HCT116 (cell line): ENCODE measurements around the gene STAC. TPM values are rescaled to one million over a fixed set of nuclear protein-coding genes. Genes with fewer than 3 reads are reported as not detected.

Experiments used
- ATAC-seq: fragments of 200-7000 bp; cut with Tn5 transposase; 2 replicates; pipeline ENCODE4 v1.9.1; 2020; ENCODE audit warnings: mild to moderate bottlenecking, moderate library complexity
- BruUV-seq: library from RNA; stranded (reverse); fragments of 400-500 nt; replicated peaks from 2 replicates; lab custom pipeline; 2021; lab: Mats Ljungman, UMichigan
- CTCF ChIA-PET: fragments of 300-600 bp; sonication (Branson Sonifier 250); formaldehyde crosslinking; loops from one replicate; lab custom pipeline; 2021; ENCODE audit warnings: antibody characterized with exemption; lab: Charles Lee
- POLR2A ChIA-PET: fragments of 300-600, 350-600 bp; sonication (Branson Sonifier 250); formaldehyde crosslinking; loops from one replicate; lab custom pipeline; 2021; ENCODE audit warnings: antibody characterized with exemption; lab: Charles Lee
- RAD21 ChIA-PET, 2 experiments: fragments of 300-600 bp; sonication (Branson Sonifier 250); formaldehyde crosslinking; loops; one replicate each; lab custom pipeline; 2023; ENCODE audit warnings: low total read pairs in 2 of 2; ENCODE audit not compliant: uncharacterized antibody in 2 of 2, unreplicated experiment in 2 of 2, low non-redundant PET in 1 of 2; lab: Charles Lee
- DNase-seq: peaks from one replicate; pipeline ENCODE4 v3.0.0-alpha.2; 2010; ENCODE audit warnings: low read depth, low spot score
- H2AFZ ChIP-seq: fragments of 200-600 bp; shearing (Covaris generic), sonication (generic); 2 replicates; pipeline ENCODE4 v1.6.1; 2017; ENCODE audit warnings: low read depth, mixed run types, mixed read lengths, antibody characterized with exemption, low read length; ENCODE audit not compliant: poor library complexity, severe bottlenecking
- H3K27ac ChIP-seq: 2 replicates; pipeline ENCODE4 v1.5.1; 2012; ENCODE audit warnings: low read depth, low read length
- H3K27me3 ChIP-seq: fragments of 200-600 bp; sonication (generic); 2 replicates; pipeline ENCODE4 v1.6.1; 2016; ENCODE audit warnings: mixed run types, low read length, mixed read lengths; ENCODE audit not compliant: insufficient read depth
- H3K36me3 ChIP-seq, 2 experiments: fragments of 200-500 bp in 1 of 2; fragments of 200-600 bp in 1 of 2; sonication (Bioruptor generic) in 1 of 2; sonication (generic) in 1 of 2; 2 replicates each; pipeline versions ENCODE4 v1.5.1 to v1.6.1; 2014 to 2016; ENCODE audit warnings: low read length in 2 of 2, inconsistent platforms in 1 of 2, mixed read lengths in 1 of 2, mixed run types in 1 of 2; ENCODE audit not compliant: insufficient read depth in 2 of 2, control insufficient read depth in 1 of 2
- H3K4me1 ChIP-seq, 2 experiments: fragments of 200-600 bp in 1 of 2; sonication (generic) in 1 of 2; 2 replicates each; pipeline versions ENCODE4 v1.5.1 to v1.6.1; 2012 to 2017; ENCODE audit warnings: low read length in 2 of 2, inconsistent platforms in 1 of 2, mild to moderate bottlenecking in 1 of 2, mixed read lengths in 1 of 2, mixed run types in 1 of 2, moderate library complexity in 1 of 2; ENCODE audit not compliant: insufficient read depth in 2 of 2, control insufficient read depth in 1 of 2
- H3K4me2 ChIP-seq: fragments of 200-600 bp; sonication (generic); 2 replicates; pipeline ENCODE4 v1.6.1; 2017; ENCODE audit warnings: mixed run types, low read length, mixed read lengths
- H3K4me3 ChIP-seq, 2 experiments: fragments of 200-600 bp in 1 of 2; sonication (generic) in 1 of 2; replicated peaks in 1 of 2; 2 replicates each; pipeline ENCODE4 v1.5.1; 2011 to 2016; ENCODE audit warnings: low read length in 2 of 2, control low read depth in 1 of 2, low read depth in 1 of 2, mild to moderate bottlenecking in 1 of 2, mixed read lengths in 1 of 2, mixed run types in 1 of 2
- H3K79me2 ChIP-seq: fragments of 200-600 bp; sonication (generic); 2 replicates; pipeline ENCODE4 v1.6.1; 2017; ENCODE audit warnings: mild to moderate bottlenecking, mixed run types, low read length, moderate library complexity, mixed read lengths; ENCODE audit not compliant: insufficient read depth
- H3K9ac ChIP-seq: fragments of 200-600 bp; sonication (generic); 2 replicates; pipeline ENCODE4 v1.6.1; 2016; ENCODE audit warnings: low read length, mixed read lengths
- H3K9me2 ChIP-seq: fragments of 200-600 bp; sonication (generic), shearing (Covaris generic); 2 replicates; pipeline ENCODE4 v1.6.1; 2017; ENCODE audit warnings: mixed run types, mild to moderate bottlenecking, moderate library complexity; ENCODE audit not compliant: insufficient read depth
- H3K9me3 ChIP-seq, 2 experiments: fragments of 200-500 bp in 1 of 2; fragments of 200-600 bp in 1 of 2; sonication (Bioruptor generic) in 1 of 2; sonication (generic) in 1 of 2; 2 replicates each; pipeline ENCODE4 v1.6.1; 2014 to 2017; ENCODE audit warnings: low read length in 2 of 2, mixed read lengths in 2 of 2, inconsistent platforms in 1 of 2, low read depth in 1 of 2, mild to moderate bottlenecking in 1 of 2, mixed run types in 1 of 2, moderate library complexity in 1 of 2; ENCODE audit not compliant: control insufficient read depth in 1 of 2, insufficient read depth in 1 of 2
- H4K20me1 ChIP-seq: fragments of 200-600 bp; sonication (generic), shearing (Covaris generic); 2 replicates; pipeline ENCODE4 v1.6.1; 2017; ENCODE audit warnings: mixed run types, mild to moderate bottlenecking, moderate library complexity; ENCODE audit not compliant: insufficient read depth
- CEBPB ChIP-seq: IDR thresholded peaks from 2 replicates; pipeline ENCODE4 v1.6.1; 2012; ENCODE audit warnings: low read depth
- EGR1 ChIP-seq: IDR thresholded peaks from 2 replicates; pipeline ENCODE4 v1.6.1; 2012; ENCODE audit warnings: low read depth
- ELF1 ChIP-seq: IDR thresholded peaks from 2 replicates; pipeline ENCODE4 v1.6.1; 2012; ENCODE audit warnings: low read depth, borderline replicate concordance
- EZH2 ChIP-seq: fragments of 200-600 bp; sonication (generic); IDR thresholded peaks from 2 replicates; pipeline ENCODE4 v1.6.1; 2017; ENCODE audit warnings: antibody characterized with exemption, mixed run types
- EZH2phosphoT487 ChIP-seq: fragments of 200-600 bp; IDR thresholded peaks from 2 replicates; pipeline ENCODE4 v1.6.1; 2018; ENCODE audit warnings: antibody characterized with exemption, borderline replicate concordance
- MAX ChIP-seq: IDR thresholded peaks from 2 replicates; pipeline ENCODE4 v1.6.1; 2012
- POLR2A ChIP-seq: IDR thresholded peaks from 2 replicates; pipeline ENCODE4 v1.7.0; 2011; ENCODE audit warnings: borderline replicate concordance; ENCODE audit not compliant: insufficient read depth, insufficient read length; ENCODE audit errors: extremely low read depth
- POLR2AphosphoS5 ChIP-seq: IDR thresholded peaks from 2 replicates; pipeline ENCODE4 v1.6.1; 2011; ENCODE audit warnings: mild to moderate bottlenecking, low read depth, low read length, moderate library complexity
- RAD21 ChIP-seq: IDR thresholded peaks from 2 replicates; pipeline ENCODE4 v1.6.1; 2012; ENCODE audit warnings: low read depth, mild to moderate bottlenecking
- REST ChIP-seq: IDR thresholded peaks from 2 replicates; pipeline ENCODE4 v1.6.1; 2012; ENCODE audit warnings: low read depth
- SP1 ChIP-seq: IDR thresholded peaks from 2 replicates; pipeline ENCODE4 v1.6.1; 2012; ENCODE audit warnings: low read depth
- YY1 ChIP-seq: IDR thresholded peaks from 2 replicates; pipeline ENCODE4 v1.6.1; 2011; ENCODE audit warnings: low read length, low read depth, moderate library complexity, mild to moderate bottlenecking; ENCODE audit not compliant: insufficient replicate concordance; ENCODE audit errors: extremely low read depth
- ZBTB33 ChIP-seq: IDR thresholded peaks from 2 replicates; pipeline ENCODE4 v1.6.1; 2011; ENCODE audit warnings: mild to moderate bottlenecking, low read length, moderate library complexity; ENCODE audit not compliant: insufficient replicate concordance; ENCODE audit errors: extremely low read depth
- ZNF274 ChIP-seq: fragments of 200-500 bp; sonication (Bioruptor generic); IDR thresholded peaks from 2 replicates; pipeline ENCODE4 v1.6.1; 2014; ENCODE audit warnings: mild to moderate bottlenecking, low read depth, low read length, inconsistent platforms
- intact Hi-C: fragments of 100-400 bp; cut with micrococcal nuclease; formaldehyde crosslinking; loops from 2 replicates; pipeline ENCODE4 v1.10.0; 2022
- total RNA-seq: library from RNA; stranded (reverse); gene quantifications from one replicate; pipeline ENCODE4 v1.2.1, GENCODE V29; 2021; ENCODE audit not compliant: unreplicated experiment

Gene STAC
- total RNA-seq, 1 experiment from 2014 or later = not detected

GRCh38 chr3:36364260-36364659, 16.0 kb upstream of the STAC start:
- H3K9me2 ChIP-seq = no peaks in the 10 kb centered on the region
- H3K4me3 ChIP-seq = no peak overlapping the region
- ATAC-seq (no peak), DNase-seq (no peak)
- H3K9ac ChIP-seq = no peak overlapping the region
- TF ChIP-seq EGR1 = no peak
- H2AFZ ChIP-seq = no peak overlapping the region
- H3K27ac ChIP-seq = no peak overlapping the region
- H3K27me3 ChIP-seq = no peaks in the 10 kb centered on the region
- peaks cover 0 to 2% of the 10 kb centered on the region in 2 experiments; a peak in 1 of 4 replicates for H3K9me3 ChIP-seq
- no peak overlapping the region for H3K4me2 ChIP-seq
- intact Hi-C loops = no loop called here
- peaks cover 7 to 8% of the 10 kb centered on the region in 2 experiments for H3K4me1 ChIP-seq
- H4K20me1 ChIP-seq = no peaks in the 10 kb centered on the region
- ChIA-PET CTCF (no interaction called here), RAD21 (no interaction called here), POLR2A (no interaction called here)
- BruUV-seq = no TSS peak
- no peaks in the 10 kb centered on the region for H3K36me3 ChIP-seq
- no peaks in the 10 kb centered on the region for H3K79me2 ChIP-seq

GRCh38 chr3:36365829-36366228, 14.5 kb upstream of the STAC start:
- RAD21 ChIA-PET = no interaction called here
- BruUV-seq = no TSS peak
- no peaks in the 10 kb centered on the region for H3K27me3 ChIP-seq
- no peaks in the 10 kb centered on the region for H3K9me2 ChIP-seq
- H3K9ac ChIP-seq = no peak overlapping the region
- CTCF ChIA-PET = no interaction called here
- TF ChIP-seq MAX (no peak), ZNF274 (no peak), POLR2A (no peak), ELF1 (no peak), ZBTB33 (no peak), EZH2 (no peak), RAD21 (no peak), EGR1 (no peak), REST (no peak), POLR2AphosphoS5 (no peak), YY1 (no peak), SP1 (no peak), EZH2phosphoT487 (no peak), CEBPB (no peak)
- peaks cover 7 to 8% of the 10 kb centered on the region in 2 experiments for H3K4me1 ChIP-seq
- H3K4me3 ChIP-seq = no peak overlapping the region
- DNase-seq = no peak
- POLR2A ChIA-PET = no interaction called here
- no peaks in the 10 kb centered on the region for H3K36me3 ChIP-seq
- no peak overlapping the region for H3K4me2 ChIP-seq
- intact Hi-C loops = no loop called here
- no peaks in the 10 kb centered on the region for H3K79me2 ChIP-seq
- H4K20me1 ChIP-seq = no peaks in the 10 kb centered on the region
- H3K27ac ChIP-seq = no peak overlapping the region
- H3K9me3 ChIP-seq = no peaks in the 10 kb centered on the region
- H2AFZ ChIP-seq = no peak overlapping the region
- no peak for ATAC-seq
